ENCODE results near the gene PRAC1.

PRAC1 gene

GRCh38 chr17:48692049-48692448 lies 30.3 kb downstream of the PRAC1 start:
- no peak for DNase-seq

DNA sequence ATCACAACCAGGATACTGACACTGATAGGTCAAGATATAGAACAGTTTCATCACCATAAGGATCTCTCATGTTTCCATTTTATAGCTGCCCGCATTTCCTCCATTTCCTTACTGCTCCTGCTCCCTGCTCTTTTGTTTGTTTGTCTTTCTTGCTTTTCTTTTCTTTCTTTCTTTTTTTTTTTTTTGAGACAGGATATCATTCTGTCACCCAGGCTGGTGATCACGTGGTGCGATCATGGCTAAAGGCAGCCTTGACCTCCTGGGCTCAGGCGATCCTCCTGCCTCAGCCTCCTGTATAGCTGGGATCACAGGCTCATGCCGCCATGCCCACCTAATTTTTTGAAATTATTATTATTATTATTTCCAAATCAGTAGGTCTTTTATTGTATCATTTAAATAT lies 31.7 kb downstream of the PRAC1 start:
- DNase-seq: no peak

DNA sequence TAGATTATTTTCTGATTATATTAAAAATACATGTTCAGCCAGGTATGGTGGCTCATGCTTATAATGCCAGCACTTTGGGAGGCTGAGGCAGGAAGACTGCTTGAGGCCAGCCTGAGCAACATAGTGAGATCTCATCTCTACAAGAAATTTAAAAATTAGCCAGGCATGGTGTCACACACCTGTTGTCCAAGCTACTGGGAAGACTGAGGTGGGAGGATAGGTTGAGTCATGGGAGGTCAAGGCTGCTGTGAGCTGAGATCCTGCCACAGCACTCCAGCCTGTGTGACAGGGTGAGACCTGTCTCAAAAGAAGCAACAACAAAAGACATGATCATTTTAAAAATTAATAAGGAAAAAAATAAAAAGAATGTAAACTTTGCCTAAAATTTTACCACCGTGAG lies 40.7 kb downstream of the PRAC1 start:
- DNase-seq: no peak

DNA sequence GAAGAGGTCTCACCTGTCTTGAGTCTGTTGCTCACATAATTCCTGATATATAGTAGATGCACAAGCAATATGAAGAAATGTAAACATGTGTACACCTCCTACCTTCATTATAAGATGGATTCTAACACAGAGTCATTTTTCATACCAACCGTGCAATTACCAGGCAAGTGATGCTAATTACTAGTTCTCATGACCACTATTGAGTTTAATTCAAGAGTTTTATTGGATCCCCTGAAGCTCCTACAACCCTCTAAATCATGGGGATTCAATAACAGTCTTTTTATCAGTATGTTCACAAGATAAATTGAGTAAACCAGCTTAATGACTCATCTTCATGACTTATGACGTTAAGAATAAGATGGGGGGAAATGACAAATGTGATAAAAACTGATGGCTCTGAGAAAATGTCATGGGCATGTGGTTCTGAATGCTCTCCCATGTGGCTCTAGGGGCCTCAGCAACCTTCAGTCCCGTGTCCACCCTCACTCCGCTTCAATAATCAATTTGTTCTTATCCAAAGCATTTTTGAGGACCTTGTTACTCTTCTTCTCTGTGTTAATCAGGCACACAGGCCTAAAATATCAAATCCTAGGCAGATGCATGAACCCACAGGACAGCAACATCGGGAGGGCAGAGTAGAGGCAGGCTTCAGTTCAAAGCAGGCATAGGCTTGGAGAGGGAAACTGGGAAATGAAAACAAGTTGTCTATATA lies 42.8 kb downstream of the PRAC1 start:
- no peak for DNase-seq

- peak; percentile 67 to 72 for DNase-seq
Measured at GRCh38 chr17:48678141-48678971, 44.0 kb downstream of the PRAC1 start.

DNA sequence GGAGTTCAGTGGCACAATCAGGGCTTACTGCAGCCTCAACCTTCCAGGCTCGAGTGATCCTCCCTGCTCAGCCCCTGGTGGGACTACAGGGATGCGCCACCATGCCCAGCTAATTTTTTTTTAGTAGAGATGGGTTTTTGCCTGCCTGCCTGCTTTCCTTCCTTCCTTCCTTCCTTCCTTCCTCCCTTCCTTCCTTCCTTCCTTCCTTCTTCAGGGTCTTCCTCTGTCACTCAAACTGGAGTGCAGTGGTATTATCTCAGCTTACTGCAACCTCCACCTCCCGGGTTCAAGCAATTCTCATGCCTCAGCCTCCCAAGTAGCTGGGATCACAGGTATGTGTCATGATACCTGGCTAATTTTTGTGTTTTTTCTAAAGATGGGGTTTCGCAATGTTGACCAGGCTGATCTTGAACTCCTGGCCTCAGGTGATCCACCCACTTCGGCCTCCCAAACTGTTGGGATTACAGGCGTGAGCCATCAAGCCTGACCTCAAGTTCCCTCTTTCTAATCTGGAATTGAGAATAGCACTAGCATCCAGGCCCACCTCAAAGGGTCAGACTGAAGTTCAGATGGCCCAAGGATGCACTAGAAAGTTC lies 45.3 kb downstream of the PRAC1 start:
- DNase-seq: no peak

DNA sequence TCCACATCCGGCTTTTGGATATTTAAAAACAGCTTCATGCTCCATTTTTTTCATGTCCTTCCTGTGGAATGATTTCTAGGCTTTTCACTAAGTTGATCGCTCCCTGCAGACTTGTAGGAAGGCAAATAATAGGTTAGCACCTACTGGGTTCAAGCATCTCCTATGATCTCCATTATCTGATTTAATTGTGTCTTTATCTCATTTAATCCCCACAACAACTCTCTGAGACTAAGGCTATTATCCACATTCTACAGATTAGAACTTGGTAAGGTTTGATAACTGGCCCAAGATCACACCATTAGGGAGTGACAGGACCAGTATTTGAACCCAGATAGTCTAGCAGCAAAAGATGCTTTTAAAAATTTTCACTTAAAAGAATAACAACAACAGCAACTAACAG lies 50.0 kb downstream of the PRAC1 start:
- DNase-seq: no peak
